Esophagus (tissue), 2 donors: ENCODE data around the gene SNAI3. TPM values are rescaled to one million over a fixed set of nuclear protein-coding genes. Genes with fewer than 3 reads are reported as not detected.

ENCODE experiments used
- H3K27ac ChIP-seq, 2 donors: one replicate each; pipeline ENCODE4 v1.5.1; 2013; ENCODE audit warnings: low read depth in 2 of 2, mild to moderate bottlenecking in 2 of 2, inconsistent platforms in 1 of 2, low read length in 1 of 2, moderate library complexity in 1 of 2
- H3K27me3 ChIP-seq, 2 donors: one replicate each; pipeline ENCODE4 v1.6.1; 2013; ENCODE audit warnings: low read length in 2 of 2, control low read depth in 1 of 2, mild to moderate bottlenecking in 1 of 2; ENCODE audit not compliant: insufficient read depth in 2 of 2, control insufficient read depth in 1 of 2
- H3K36me3 ChIP-seq, 2 donors: one replicate each; pipeline ENCODE4 v1.6.1; 2013; ENCODE audit warnings: low read length in 1 of 2; ENCODE audit not compliant: control insufficient read depth in 2 of 2, insufficient read depth in 2 of 2
- H3K4me1 ChIP-seq, 2 donors: one replicate each; pipeline ENCODE4 v1.6.1; 2013; ENCODE audit warnings: low read length in 1 of 2; ENCODE audit not compliant: control insufficient read depth in 2 of 2, insufficient read depth in 2 of 2
- H3K4me3 ChIP-seq, 2 donors: one replicate each; pipeline ENCODE4 v1.5.1; 2013; ENCODE audit warnings: low read length in 2 of 2, mild to moderate bottlenecking in 2 of 2, low read depth in 1 of 2, moderate library complexity in 1 of 2
- H3K9me3 ChIP-seq, 2 donors: one replicate each; pipeline ENCODE4 v1.6.1; 2013; ENCODE audit warnings: mild to moderate bottlenecking in 2 of 2, low read depth in 1 of 2, low read length in 1 of 2, moderate library complexity in 1 of 2; ENCODE audit not compliant: control insufficient read depth in 2 of 2, insufficient read depth in 1 of 2
- WGBS, 2 donors: extraction: QIAGEN DNeasy Blood & Tissue Kit; methylation state at CpG; one replicate each; pipeline ENCODE4 v1.1.7; 2013; 5-methylcytosine and 5-hydroxymethylcytosine counted together
- polyA plus RNA-seq, 2 donors: library from polyadenylated mRNA; stranded (reverse); fragments of 200-250 nt; gene quantifications; one replicate each; pipeline ENCODE4 v1.2.3, GENCODE V29; 2013
- donor health status: healthy with polysubstance abuse.
- donor health status: Bipolar disorder and iron deficiency.

Gene SNAI3
- polyA plus RNA-seq, 2 donors: 0.24 to 0.28 TPM

- Histone ChIP-seq H3K27me3 (no peaks in the 10 kb centered on the region), H3K36me3 (peaks cover 0 to 15% of the 10 kb centered on the region in 2 donors), H3K9me3 (no peaks in the 10 kb centered on the region), H3K4me1 (no peaks in the 10 kb centered on the region), H3K4me3 (peak overlapping the region; percentile 75 to 99), H3K27ac (peak overlapping the region; percentile 85 to 92)
- WGBS, 2 donors: 1 to 2% methylated on average over 45 to 49 of the region's 49 CpGs
Measured at GRCh38 chr16:88662222-88662842, 24.0 kb downstream of the SNAI3 start.

GRCh38 chr16:88661468-88661867 lies 24.8 kb downstream of the SNAI3 start:
- Histone ChIP-seq H3K27me3 (no peaks in the 10 kb centered on the region), H3K27ac (no peak overlapping the region), H3K9me3 (no peaks in the 10 kb centered on the region), H3K4me3 (no peak overlapping the region), H3K36me3 (peaks cover 0 to 19% of the 10 kb centered on the region in 2 donors), H3K4me1 (no peaks in the 10 kb centered on the region)
- 74 to 78% methylated on average over 10 of the region's 10 CpGs for WGBS, 2 donors

DNA sequence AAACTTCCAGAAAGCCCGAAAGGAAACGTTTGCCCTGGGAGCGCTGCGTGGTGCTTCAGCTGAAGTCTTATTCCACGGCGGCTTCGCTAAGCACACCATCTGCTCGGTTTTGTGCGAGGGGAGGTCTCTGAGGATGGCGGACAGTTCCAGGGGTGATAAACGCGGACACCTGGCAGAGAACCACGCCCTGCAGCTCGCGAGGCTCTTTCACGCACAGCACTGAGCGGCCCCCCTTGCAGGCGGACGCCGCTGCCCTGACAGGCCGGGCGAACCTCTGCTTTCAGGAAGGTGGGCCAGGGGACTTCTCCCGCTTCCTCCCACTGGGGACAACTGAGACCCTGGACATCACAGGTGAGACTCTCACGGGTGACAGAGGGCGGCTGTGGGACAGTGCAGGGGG lies 27.1 kb downstream of the SNAI3 start:
- H3K36me3 ChIP-seq: peaks cover 7 to 41% of the 10 kb centered on the region in 2 donors
- H3K4me3 ChIP-seq: no peak overlapping the region
- 93 to 94% methylated on average over 25 of the region's 25 CpGs for WGBS, 2 donors
- H3K27ac ChIP-seq: no peak overlapping the region
- H3K4me1 ChIP-seq: no peaks in the 10 kb centered on the region
- no peaks in the 10 kb centered on the region for H3K9me3 ChIP-seq
- no peaks in the 10 kb centered on the region for H3K27me3 ChIP-seq

DNA sequence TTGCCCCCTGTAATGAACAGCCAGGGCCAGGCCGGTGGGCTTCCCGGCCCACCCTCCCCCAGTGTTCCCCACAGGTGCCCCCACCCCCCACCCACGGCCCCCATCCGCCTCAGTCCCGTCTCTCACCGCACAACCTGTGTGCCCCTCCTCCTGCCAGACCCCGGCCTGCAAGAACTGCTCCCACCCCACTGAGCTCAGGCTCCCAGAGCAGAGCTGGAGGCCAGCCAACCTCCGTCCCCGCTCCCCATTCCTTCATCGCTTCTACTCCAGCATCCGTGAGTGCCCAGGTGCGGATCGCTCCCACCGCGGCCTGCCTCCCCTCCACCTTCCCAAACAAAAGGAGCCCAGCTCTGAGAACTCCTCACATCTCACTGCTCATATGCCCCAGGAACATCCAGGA lies 27.6 kb downstream of the SNAI3 start:
- H3K9me3 ChIP-seq: no peaks in the 10 kb centered on the region
- no peaks in the 10 kb centered on the region for H3K4me1 ChIP-seq
- WGBS, 2 donors: 92 to 97% methylated on average over 12 to 15 of the region's 15 CpGs
- no peak overlapping the region for H3K27ac ChIP-seq
- no peaks in the 10 kb centered on the region for H3K27me3 ChIP-seq
- peaks cover 7 to 43% of the 10 kb centered on the region in 2 donors for H3K36me3 ChIP-seq
- H3K4me3 ChIP-seq: no peak overlapping the region

DNA sequence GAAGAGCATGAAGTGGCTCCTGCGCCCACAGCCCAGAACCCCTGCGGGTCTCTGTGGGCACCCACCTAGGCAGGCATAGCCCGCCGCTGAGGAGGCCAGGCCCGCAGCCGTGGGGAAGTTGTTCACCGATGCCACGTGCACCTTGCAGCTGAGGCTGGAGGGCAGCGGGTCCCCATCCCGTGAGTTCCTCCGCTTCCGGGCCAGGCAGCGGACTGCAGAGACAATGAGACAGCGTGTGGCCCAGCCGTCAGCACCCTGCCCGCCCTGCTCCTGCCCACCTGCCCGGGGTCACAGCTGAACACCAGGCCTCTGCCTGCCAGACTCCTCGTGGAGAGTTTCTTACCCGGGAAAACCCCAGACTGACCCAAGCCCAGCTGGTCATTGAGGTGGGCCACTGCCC lies 28.9 kb downstream of the SNAI3 start:
- Histone ChIP-seq H3K27me3 (no peaks in the 10 kb centered on the region), H3K9me3 (no peaks in the 10 kb centered on the region), H3K4me1 (no peaks in the 10 kb centered on the region), H3K4me3 (no peak overlapping the region), H3K36me3 (peaks cover 7 to 54% of the 10 kb centered on the region in 2 donors), H3K27ac (no peak overlapping the region)
- WGBS, 2 donors: 93% methylated on average over 18 to 19 of the region's 19 CpGs

- H3K9me3 ChIP-seq: no peaks in the 10 kb centered on the region
- H3K4me3 ChIP-seq: no peak overlapping the region
- peaks cover under 1 to 2% of the 10 kb centered on the region in 2 donors for H3K4me1 ChIP-seq
- H3K27me3 ChIP-seq: no peaks in the 10 kb centered on the region
- peaks cover 7 to 59% of the 10 kb centered on the region in 2 donors for H3K36me3 ChIP-seq
- no peak overlapping the region for H3K27ac ChIP-seq
- WGBS, 2 donors: 85 to 86% methylated on average over 25 of the region's 25 CpGs
Measured at GRCh38 chr16:88656291-88656980, 29.9 kb downstream of the SNAI3 start.

GRCh38 chr16:88655733-88656281 lies 30.5 kb downstream of the SNAI3 start:
- Histone ChIP-seq H3K4me3 (no peak overlapping the region), H3K36me3 (peaks cover 7 to 59% of the 10 kb centered on the region in 2 donors), H3K9me3 (no peaks in the 10 kb centered on the region), H3K4me1 (peaks cover 5% of the 10 kb centered on the region in 2 donors), H3K27me3 (no peaks in the 10 kb centered on the region), H3K27ac (no peak overlapping the region)
- 94% methylated on average over 29 of the region's 29 CpGs for WGBS, 2 donors

DNA sequence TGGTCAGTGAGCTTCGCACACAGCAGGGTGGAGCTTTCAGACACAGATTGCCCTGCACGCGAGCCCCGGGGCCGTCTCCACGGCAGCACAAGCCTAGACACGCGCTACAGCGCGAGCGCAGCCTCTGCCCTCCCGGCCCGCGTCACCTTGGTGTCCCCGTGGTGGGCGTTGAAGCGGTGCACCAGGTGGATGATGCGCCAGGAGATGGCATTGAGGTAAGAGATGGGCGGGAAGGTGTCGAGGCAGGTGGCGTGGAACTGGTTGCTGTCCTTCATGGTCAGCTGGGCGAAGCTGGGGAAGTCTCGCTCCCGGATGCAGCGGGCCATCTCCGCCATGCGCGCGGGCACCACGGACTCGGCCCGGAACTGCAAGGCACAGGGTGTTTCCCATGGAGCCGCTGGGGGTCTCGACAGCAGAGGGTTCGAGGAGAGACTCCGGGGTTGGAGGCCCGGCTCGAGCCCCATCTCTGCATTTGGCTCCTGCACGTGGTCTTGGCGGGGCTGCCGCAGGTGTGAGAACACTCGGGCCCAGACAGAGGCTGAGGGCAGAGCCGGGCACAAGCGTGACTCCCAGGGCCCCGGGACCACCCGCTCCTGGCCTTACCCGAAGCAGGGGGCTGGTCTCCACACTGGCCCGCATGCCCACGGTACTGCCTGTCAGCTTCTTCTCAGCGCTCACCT lies 31.1 kb downstream of the SNAI3 start:
- H3K9me3 ChIP-seq: no peaks in the 10 kb centered on the region
- no peaks in the 10 kb centered on the region for H3K27me3 ChIP-seq
- no peak overlapping the region for H3K4me3 ChIP-seq
- no peak overlapping the region for H3K27ac ChIP-seq
- 94 to 95% methylated on average over 50 of the region's 50 CpGs for WGBS, 2 donors
- H3K4me1 ChIP-seq: peaks cover 5% of the 10 kb centered on the region in 2 donors
- peaks cover 7 to 59% of the 10 kb centered on the region in 2 donors for H3K36me3 ChIP-seq

- H3K36me3 ChIP-seq: peaks cover 7 to 59% of the 10 kb centered on the region in 2 donors
- no peaks in the 10 kb centered on the region for H3K9me3 ChIP-seq
- no peak overlapping the region for H3K4me3 ChIP-seq
Measured at GRCh38 chr16:88654363-88655052, 31.8 kb downstream of the SNAI3 start.

More at GRCh38 chr16:88654363-88655052, 31.8 kb downstream of the SNAI3 start:
- 88 to 89% methylated on average over 28 of the region's 28 CpGs for WGBS, 2 donors
- peaks cover 7 to 10% of the 10 kb centered on the region in 2 donors for H3K4me1 ChIP-seq
- H3K27ac ChIP-seq: no peak overlapping the region
- H3K27me3 ChIP-seq: no peaks in the 10 kb centered on the region
